ENCODE data around the gene GFI1. TPM values are rescaled to one million over a fixed set of nuclear protein-coding genes. Genes with fewer than 3 reads are reported as not detected.

Gene GFI1
- total and polyA plus RNA-seq, 2 of the 13 experiments (the other 11 are each of a cell fraction or from before 2014, with no cell fraction given) = 10.3 to 10.5 TPM

DNA sequence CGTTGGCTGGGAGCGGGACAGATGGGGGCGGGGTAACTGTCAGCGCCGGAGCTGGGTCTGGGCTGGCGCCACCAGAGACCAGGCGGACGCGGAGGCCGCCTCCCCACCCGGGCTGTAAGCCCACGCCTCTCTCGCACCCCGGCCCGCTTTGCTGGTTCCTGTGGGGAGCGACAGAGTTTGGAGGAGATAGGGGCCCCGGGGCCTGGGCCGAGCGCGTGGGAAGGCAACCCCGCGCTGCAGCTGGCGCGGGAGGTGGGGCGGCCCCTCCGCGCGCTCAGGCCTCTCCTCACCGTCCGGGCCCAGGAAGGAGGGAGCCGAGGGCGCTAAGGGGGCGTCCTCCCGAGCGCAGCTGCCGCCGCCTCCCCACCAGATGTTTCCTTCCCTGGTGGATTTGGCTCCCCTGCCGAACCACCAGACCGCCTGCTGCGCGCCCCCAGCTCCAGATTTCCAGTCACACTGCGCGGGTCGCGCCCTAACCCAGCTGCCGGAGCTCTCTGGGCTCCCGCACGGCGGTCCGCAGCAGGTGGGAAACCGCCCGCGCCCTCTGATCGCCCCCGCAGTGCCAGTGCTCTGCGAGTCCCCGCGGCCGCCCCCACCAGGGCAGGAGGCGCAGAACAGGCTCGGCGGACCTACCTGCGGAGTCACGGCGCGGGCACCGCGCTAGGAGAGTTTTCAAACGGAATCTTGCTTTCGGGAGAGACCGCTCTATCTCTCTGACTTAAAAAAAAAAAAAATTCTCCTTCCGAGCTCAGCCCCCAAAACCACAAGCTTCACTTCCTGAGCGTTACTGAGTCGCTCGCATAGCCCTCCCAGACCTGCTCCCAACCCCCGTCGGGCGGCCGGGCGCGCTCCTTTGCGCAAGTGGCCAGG is 1.1 kb downstream of the GFI1 start (continued):
- peak; percentile 45; the same call in 1 of the 2 replicates for TF ChIP-seq GATAD1 (CRISPR knock-in tag; IDR thresholded peaks at IDR 0.05)

- Histone ChIP-seq H3K9me3 (ENCODE audit: low read length) (no peaks in the 10 kb centered on the region), H4K20me1 (ENCODE audit: insufficient read depth, low read length) (no peaks in the 10 kb centered on the region), H3K4me3 (replicated peaks in 1 of 3; ENCODE audit: insufficient read depth in 1 of 3, low read depth in 2 of 3, low read length in 3 of 3) (peak overlapping the region; percentile 68 to 89 (median 87)), H3K79me2 (ENCODE audit: insufficient read depth, low read length) (no peaks in the 10 kb centered on the region), H3K27me3 (ENCODE audit: control insufficient read depth in 1 of 2, insufficient read depth in 2 of 2, low read length in 2 of 2) (no peaks in the 10 kb centered on the region; a peak in 2 of 5 replicates), H3K36me3 (replicated peaks in 1 of 2; ENCODE audit: control insufficient read depth in 1 of 2, insufficient read depth in 2 of 2, low read length in 2 of 2) (peaks cover 0 to 2% of the 10 kb centered on the region in 2 experiments; a peak in 2 of 5 replicates), H3K27ac (ENCODE audit: extremely low read length, insufficient read depth, low read length) (peak overlapping the region; percentile 77), H3K4me1 (ENCODE audit: insufficient read depth, low read length) (peaks cover 24% of the 10 kb centered on the region), H3K9ac (ENCODE audit: insufficient read depth, low read depth, low read length) (peak overlapping the region; percentile 78), H3K4me2 (ENCODE audit: low read depth, low read length) (peak overlapping the region; percentile 87), H2AFZ (ENCODE audit: low read length) (no peak overlapping the region)
- ATAC-seq (peak; percentile 69), FAIRE-seq (peak; percentile 40), DNase-seq (ENCODE audit: low spot score) (no peak)
- ChIA-PET POLR2A (interaction anchor here (1.1 to 3.8 kb wide), 4 partner anchors 19 to 111 kb away, joined by 4 to 26 read pairs (median 20); no protein-coding TSS in a partner anchor), CTCF (ENCODE audit: low intra/inter-chr PET ratio, low total read pairs) (no interaction called here)
- 0% methylated on average over 15 of the region's 65 CpGs for WGBS (ENCODE audit: low lambda C conversion rate)
- in situ Hi-C loops (cut with HindIII; ENCODE audit: extremely low pct_ligation_motif_present, low pct_unique_long_range_greater_than_20kb) = loop anchor here (5.0 kb wide), 1 partner anchor 113 kb away; no protein-coding TSS in a partner anchor
- intact Hi-C loops (cut with micrococcal nuclease; ENCODE audit: unreplicated experiment) = loop anchor here (1.0 kb wide), 1 partner anchor 115 kb away; no protein-coding TSS in a partner anchor
- BruUV-seq (replicated peaks) = TSS peak; percentile 51
- TF ChIP-seq, protein P1, sequence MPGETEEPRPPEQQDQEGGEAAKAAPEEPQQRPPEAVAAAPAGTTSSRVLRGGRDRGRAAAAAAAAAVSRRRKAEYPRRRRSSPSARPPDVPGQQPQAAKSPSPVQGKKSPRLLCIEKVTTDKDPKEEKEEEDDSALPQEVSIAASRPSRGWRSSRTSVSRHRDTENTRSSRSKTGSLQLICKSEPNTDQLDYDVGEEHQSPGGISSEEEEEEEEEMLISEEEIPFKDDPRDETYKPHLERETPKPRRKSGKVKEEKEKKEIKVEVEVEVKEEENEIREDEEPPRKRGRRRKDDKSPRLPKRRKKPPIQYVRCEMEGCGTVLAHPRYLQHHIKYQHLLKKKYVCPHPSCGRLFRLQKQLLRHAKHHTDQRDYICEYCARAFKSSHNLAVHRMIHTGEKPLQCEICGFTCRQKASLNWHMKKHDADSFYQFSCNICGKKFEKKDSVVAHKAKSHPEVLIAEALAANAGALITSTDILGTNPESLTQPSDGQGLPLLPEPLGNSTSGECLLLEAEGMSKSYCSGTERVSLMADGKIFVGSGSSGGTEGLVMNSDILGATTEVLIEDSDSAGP (CRISPR knock-in tag; IDR thresholded peaks at IDR 0.05; ENCODE audit: borderline replicate concordance) = peak; percentile 77; the same call in 1 of the 2 replicates
- TF ChIP-seq, protein P2, sequence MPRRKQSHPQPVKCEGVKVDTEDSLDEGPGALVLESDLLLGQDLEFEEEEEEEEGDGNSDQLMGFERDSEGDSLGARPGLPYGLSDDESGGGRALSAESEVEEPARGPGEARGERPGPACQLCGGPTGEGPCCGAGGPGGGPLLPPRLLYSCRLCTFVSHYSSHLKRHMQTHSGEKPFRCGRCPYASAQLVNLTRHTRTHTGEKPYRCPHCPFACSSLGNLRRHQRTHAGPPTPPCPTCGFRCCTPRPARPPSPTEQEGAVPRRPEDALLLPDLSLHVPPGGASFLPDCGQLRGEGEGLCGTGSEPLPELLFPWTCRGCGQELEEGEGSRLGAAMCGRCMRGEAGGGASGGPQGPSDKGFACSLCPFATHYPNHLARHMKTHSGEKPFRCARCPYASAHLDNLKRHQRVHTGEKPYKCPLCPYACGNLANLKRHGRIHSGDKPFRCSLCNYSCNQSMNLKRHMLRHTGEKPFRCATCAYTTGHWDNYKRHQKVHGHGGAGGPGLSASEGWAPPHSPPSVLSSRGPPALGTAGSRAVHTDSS (CRISPR knock-in tag; conservative IDR thresholded peaks at IDR 0.05) = no peak
- TF ChIP-seq RNF2 (conservative IDR thresholded peaks at IDR 0.05; ENCODE audit: low read depth) (peak; percentile 86), SP5 (CRISPR knock-in tag; IDR thresholded peaks at IDR 0.05; ENCODE audit: borderline replicate concordance, low read depth) (peak; percentile 16; the same call in 1 of the 2 replicates), ZNF768 (CRISPR knock-in tag; IDR thresholded peaks at IDR 0.05) (peak; percentile 14; the same call in 1 of the 2 replicates), HNRNPLL (IDR thresholded peaks at IDR 0.05; ENCODE audit: low read depth, low read length, poor library complexity, severe bottlenecking) (peak; percentile 50), ZFX (CRISPR knock-in tag; IDR thresholded peaks at IDR 0.05; ENCODE audit: low read depth) (peak; percentile 40; the same call in 1 of the 2 replicates), NAIF1 (CRISPR knock-in tag; IDR thresholded peaks at IDR 0.05; ENCODE audit: borderline replicate concordance) (0 out of 2 replicates have a peak, but pooled peaks have one; percentile 16), ZNF780A (CRISPR knock-in tag; IDR thresholded peaks at IDR 0.05) (no peak), SOX6 (IDR thresholded peaks at IDR 0.05) (no peak), SOX6 (CRISPR knock-in tag; IDR thresholded peaks at IDR 0.05) (0 out of 2 replicates have a peak, but pooled peaks have one; percentile 11), ASH2L (IDR thresholded peaks at IDR 0.05; ENCODE audit: insufficient read length, low read depth, low read length) (peak; percentile 38), NCOA1 (CRISPR knock-in tag; IDR thresholded peaks at IDR 0.05) (peak; percentile 15; the same call in 1 of the 2 replicates), ZNF230 (CRISPR knock-in tag; IDR thresholded peaks at IDR 0.05) (0 out of 2 replicates have a peak, but pooled peaks have one; percentile 28), MYC (CRISPR knock-in tag; IDR thresholded peaks at IDR 0.05; ENCODE audit: borderline replicate concordance) (peak; percentile 28; the same call in 1 of the 2 replicates), CENPX (CRISPR knock-in tag; IDR thresholded peaks at IDR 0.05) (no peak)
Observed at GRCh38 chr1:92484472-92485380, 2.0 kb downstream of the GFI1 start.

All from HepG2 (cell line).